Natural killer cell (primary cell): ENCODE results near the gene ATP2C2. TPM values are rescaled to one million over a fixed set of nuclear protein-coding genes. Genes with fewer than 3 reads are reported as not detected.

Experiments used
- ATAC-seq, 3 donors: fragments of 150-1000 bp in 2 of 3; fragments of 200-7000 bp in 1 of 3; cut with Tn5 transposase; 1 replicate in 1 of 3; 2 replicates in 2 of 3; pipeline ENCODE4 v1.10.0; 2021; ENCODE audit warnings: mild to moderate bottlenecking in 2 of 3, moderate library complexity in 2 of 3
- DNase-seq, 2 donors: peaks; one replicate each; pipeline versions ENCODE4 v3.0.0 to v3.0.0-alpha.2; 2013 to 2021; ENCODE audit warnings: mixed read lengths in 1 of 2
- H3K27ac ChIP-seq: one replicate; pipeline ENCODE4 v1.5.1; 2013; ENCODE audit warnings: mild to moderate bottlenecking, low read length
- H3K27me3 ChIP-seq: one replicate; pipeline ENCODE4 v1.6.1; 2013; ENCODE audit warnings: low read length; ENCODE audit not compliant: control insufficient read depth, insufficient read depth
- H3K36me3 ChIP-seq: one replicate; pipeline ENCODE4 v1.6.1; 2013; ENCODE audit warnings: low read length; ENCODE audit not compliant: control insufficient read depth, insufficient read depth
- H3K4me1 ChIP-seq: one replicate; pipeline ENCODE4 v1.6.1; 2013; ENCODE audit warnings: low read length; ENCODE audit not compliant: control insufficient read depth, insufficient read depth
- H3K4me3 ChIP-seq: one replicate; pipeline ENCODE4 v1.5.1; 2013; ENCODE audit warnings: low read length
- H3K9me3 ChIP-seq: one replicate; pipeline ENCODE4 v1.6.1; 2013; ENCODE audit warnings: low read length; ENCODE audit not compliant: control insufficient read depth, insufficient read depth
- H3K27ac Mint-ChIP-seq, 2 donors: one replicate each; pipeline ENCODE4 v1.8.0; 2022; ENCODE audit warnings: mild to moderate bottlenecking in 2 of 2, mixed read lengths in 2 of 2, moderate library complexity in 1 of 2
- H3K27me3 Mint-ChIP-seq, 2 donors: one replicate each; pipeline ENCODE4 v1.8.0; 2022; ENCODE audit warnings: low read depth in 2 of 2, mixed read lengths in 2 of 2
- H3K36me3 Mint-ChIP-seq: one replicate; pipeline ENCODE4 v1.8.0; 2022; ENCODE audit warnings: mixed read lengths
- H3K4me1 Mint-ChIP-seq, 2 donors: one replicate each; pipeline ENCODE4 v1.8.0; 2022; ENCODE audit warnings: mixed read lengths in 2 of 2
- H3K4me3 Mint-ChIP-seq: one replicate; pipeline ENCODE4 v1.8.0; 2022; ENCODE audit warnings: mild to moderate bottlenecking, moderate library complexity, mixed read lengths
- H3K9me3 Mint-ChIP-seq, 2 donors: one replicate each; pipeline ENCODE4 v1.8.0; 2022; ENCODE audit warnings: mixed read lengths in 2 of 2
- WGBS: methylation state at CpG from one replicate; pipeline ENCODE4 v1.1.7; 2013; ENCODE audit warnings: missing lambda C conversion rate; ENCODE audit not compliant: insufficient coverage; 5-methylcytosine and 5-hydroxymethylcytosine counted together
- intact Hi-C: fragments of 100-400 bp; cut with micrococcal nuclease; formaldehyde crosslinking; loops from one replicate; pipeline ENCODE4 v1.14.2; 2022
- total RNA-seq, 4 donors: library from RNA; stranded (reverse); fragments of 120-200 nt in 1 of 4; gene quantifications; one replicate each; pipeline versions ENCODE4 v1.2.3 to v1.2.4, GENCODE V29; 2013 to 2022
- TF ChIP-seq, protein P1 (sequence below): fragments of 200-600 bp; IDR thresholded peaks from one replicate; pipeline ENCODE4 v1.8.0; 2022; ENCODE audit warnings: antibody characterized with exemption

ATP2C2 gene
- total RNA-seq, 3 donors from 2014 or later (not counting 1 experiment from before 2014, with no cell fraction given): not detected

DNA sequence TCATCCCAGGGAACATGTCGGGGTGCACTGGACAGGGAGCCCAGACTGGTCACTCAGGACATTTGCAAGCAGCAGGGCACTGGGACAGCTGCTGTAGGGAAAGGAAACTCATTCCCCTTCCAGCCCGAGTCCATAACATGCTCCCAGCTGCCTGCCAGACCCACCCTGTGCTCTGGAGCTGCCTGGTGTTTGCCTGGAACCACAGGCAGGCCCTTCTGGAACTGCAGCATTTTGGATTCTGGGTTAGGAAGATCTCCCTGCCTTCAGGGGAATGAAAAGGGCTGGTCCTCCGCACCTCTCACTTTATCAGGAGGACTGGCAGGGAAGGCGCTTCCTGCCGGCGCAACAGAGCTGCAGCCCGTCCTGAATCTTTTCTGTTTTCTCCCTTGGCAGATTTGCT lies 94.9 kb downstream of the ATP2C2 start:
- no peaks in the 10 kb centered on the region for H3K27me3 ChIP-seq
- Mint-ChIP-seq H3K27ac (no peak overlapping the region), H3K9me3 (peaks cover 0 to 8% of the 10 kb centered on the region in 2 donors), H3K27me3 (peaks cover 0 to 2% of the 10 kb centered on the region in 2 donors), H3K4me3 (no peak overlapping the region), H3K36me3 (peaks cover 7% of the 10 kb centered on the region), H3K4me1 (no peaks in the 10 kb centered on the region)
- no peak overlapping the region for H3K27ac ChIP-seq
- H3K4me3 ChIP-seq: no peak overlapping the region
- WGBS: 86% methylated on average over 7 of the region's 7 CpGs
- H3K36me3 ChIP-seq: no peaks in the 10 kb centered on the region
- intact Hi-C loops: no loop called here
- ATAC-seq (no peak), DNase-seq (peak in 1 of 2 donors; percentile 6)
- no peaks in the 10 kb centered on the region for H3K4me1 ChIP-seq
- TF ChIP-seq, protein P1, sequence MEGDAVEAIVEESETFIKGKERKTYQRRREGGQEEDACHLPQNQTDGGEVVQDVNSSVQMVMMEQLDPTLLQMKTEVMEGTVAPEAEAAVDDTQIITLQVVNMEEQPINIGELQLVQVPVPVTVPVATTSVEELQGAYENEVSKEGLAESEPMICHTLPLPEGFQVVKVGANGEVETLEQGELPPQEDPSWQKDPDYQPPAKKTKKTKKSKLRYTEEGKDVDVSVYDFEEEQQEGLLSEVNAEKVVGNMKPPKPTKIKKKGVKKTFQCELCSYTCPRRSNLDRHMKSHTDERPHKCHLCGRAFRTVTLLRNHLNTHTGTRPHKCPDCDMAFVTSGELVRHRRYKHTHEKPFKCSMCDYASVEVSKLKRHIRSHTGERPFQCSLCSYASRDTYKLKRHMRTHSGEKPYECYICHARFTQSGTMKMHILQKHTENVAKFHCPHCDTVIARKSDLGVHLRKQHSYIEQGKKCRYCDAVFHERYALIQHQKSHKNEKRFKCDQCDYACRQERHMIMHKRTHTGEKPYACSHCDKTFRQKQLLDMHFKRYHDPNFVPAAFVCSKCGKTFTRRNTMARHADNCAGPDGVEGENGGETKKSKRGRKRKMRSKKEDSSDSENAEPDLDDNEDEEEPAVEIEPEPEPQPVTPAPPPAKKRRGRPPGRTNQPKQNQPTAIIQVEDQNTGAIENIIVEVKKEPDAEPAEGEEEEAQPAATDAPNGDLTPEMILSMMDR: no peak
- peaks cover 3% of the 10 kb centered on the region for H3K9me3 ChIP-seq

- H3K27me3 Mint-ChIP-seq: peaks cover 0 to 2% of the 10 kb centered on the region in 2 donors
- peaks cover 7% of the 10 kb centered on the region for H3K36me3 Mint-ChIP-seq
- TF ChIP-seq, protein P1: no peak
- Histone ChIP-seq H3K9me3 (peaks cover 3% of the 10 kb centered on the region), H3K4me3 (no peak overlapping the region), H3K4me1 (no peaks in the 10 kb centered on the region), H3K36me3 (no peaks in the 10 kb centered on the region), H3K27ac (no peak overlapping the region), H3K27me3 (no peaks in the 10 kb centered on the region)
- no peak for ATAC-seq
- intact Hi-C loops: no loop called here
- peaks cover 0 to 8% of the 10 kb centered on the region in 2 donors for H3K9me3 Mint-ChIP-seq
- no peak for DNase-seq
- WGBS: 89% methylated on average over 6 of the region's 6 CpGs
- no peak overlapping the region for H3K4me3 Mint-ChIP-seq
- H3K4me1 Mint-ChIP-seq: no peaks in the 10 kb centered on the region
- no peak overlapping the region for H3K27ac Mint-ChIP-seq
Measured at GRCh38 chr16:84464116-84464515, 95.8 kb downstream of the ATP2C2 start.

- no peak overlapping the region for H3K27ac ChIP-seq
- H3K4me3 ChIP-seq: no peak overlapping the region
- Mint-ChIP-seq H3K4me1 (no peaks in the 10 kb centered on the region), H3K27me3 (peaks cover 0 to 2% of the 10 kb centered on the region in 2 donors), H3K4me3 (no peak overlapping the region), H3K27ac (no peak overlapping the region), H3K36me3 (peaks cover 7% of the 10 kb centered on the region), H3K9me3 (peaks cover 0 to 8% of the 10 kb centered on the region in 2 donors)
- 98% methylated on average over 6 of the region's 6 CpGs for WGBS
- DNase-seq (no peak), ATAC-seq (no peak)
- TF ChIP-seq, protein P1: no peak
- intact Hi-C loops: no loop called here
- no peaks in the 10 kb centered on the region for H3K27me3 ChIP-seq
- H3K36me3 ChIP-seq: no peaks in the 10 kb centered on the region
- H3K4me1 ChIP-seq: no peaks in the 10 kb centered on the region
- H3K9me3 ChIP-seq: peaks cover 3% of the 10 kb centered on the region
Measured at GRCh38 chr16:84465154-84465553, 96.8 kb downstream of the ATP2C2 start.

DNA sequence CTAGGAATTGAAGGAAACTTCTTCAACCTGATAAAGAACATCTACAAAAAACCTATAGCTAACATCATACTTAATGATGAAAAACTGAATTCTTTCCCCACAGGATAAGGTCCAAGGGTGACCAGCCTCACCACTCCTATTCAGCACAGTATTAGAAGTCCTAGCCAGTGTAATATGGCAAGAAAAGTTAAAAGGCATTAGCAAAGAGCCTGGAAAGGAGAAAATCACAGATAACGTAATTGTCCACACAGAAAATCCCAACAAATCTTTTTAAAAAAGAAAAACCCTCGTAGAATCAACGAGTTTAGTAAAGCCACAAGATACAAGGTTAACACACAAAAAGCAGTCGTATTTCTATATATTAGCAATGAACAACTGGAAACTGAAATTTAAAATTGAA lies 98.4 kb downstream of the ATP2C2 start:
- intact Hi-C loops: no loop called here
- no peak overlapping the region for H3K27ac ChIP-seq
- TF ChIP-seq, protein P1: no peak
- Mint-ChIP-seq H3K27ac (no peak overlapping the region), H3K27me3 (peaks cover 0 to 2% of the 10 kb centered on the region in 2 donors), H3K36me3 (peaks cover 7% of the 10 kb centered on the region), H3K4me3 (no peak overlapping the region), H3K4me1 (no peaks in the 10 kb centered on the region), H3K9me3 (peaks cover 0 to 8% of the 10 kb centered on the region in 2 donors)
- no peaks in the 10 kb centered on the region for H3K36me3 ChIP-seq
- WGBS: 0% methylated on average over 1 of the region's 4 CpGs
- ATAC-seq: no peak
- no peak overlapping the region for H3K4me3 ChIP-seq
- H3K9me3 ChIP-seq: peaks cover 3% of the 10 kb centered on the region
- no peak for DNase-seq
- no peaks in the 10 kb centered on the region for H3K27me3 ChIP-seq
- H3K4me1 ChIP-seq: no peaks in the 10 kb centered on the region
